M059J (cell line): ENCODE measurements around the gene POU3F1. TPM values are rescaled to one million over a fixed set of nuclear protein-coding genes. Genes with fewer than 3 reads are reported as not detected.

Experiments
- DNase-seq: peaks from one replicate; pipeline ENCODE4 v3.0.0-alpha.2; 2012; ENCODE audit warnings: low read depth
- total RNA-seq: library from RNA; depleted of rRNA; stranded (reverse); fragments of >200 nt; shearing (Covaris generic); gene quantifications from 2 replicates; pipeline ENCODE4 v1.2.3, GENCODE V29; 2014

The POU3F1 gene
- total RNA-seq, 1 experiment from 2014 or later: not detected

DNA sequence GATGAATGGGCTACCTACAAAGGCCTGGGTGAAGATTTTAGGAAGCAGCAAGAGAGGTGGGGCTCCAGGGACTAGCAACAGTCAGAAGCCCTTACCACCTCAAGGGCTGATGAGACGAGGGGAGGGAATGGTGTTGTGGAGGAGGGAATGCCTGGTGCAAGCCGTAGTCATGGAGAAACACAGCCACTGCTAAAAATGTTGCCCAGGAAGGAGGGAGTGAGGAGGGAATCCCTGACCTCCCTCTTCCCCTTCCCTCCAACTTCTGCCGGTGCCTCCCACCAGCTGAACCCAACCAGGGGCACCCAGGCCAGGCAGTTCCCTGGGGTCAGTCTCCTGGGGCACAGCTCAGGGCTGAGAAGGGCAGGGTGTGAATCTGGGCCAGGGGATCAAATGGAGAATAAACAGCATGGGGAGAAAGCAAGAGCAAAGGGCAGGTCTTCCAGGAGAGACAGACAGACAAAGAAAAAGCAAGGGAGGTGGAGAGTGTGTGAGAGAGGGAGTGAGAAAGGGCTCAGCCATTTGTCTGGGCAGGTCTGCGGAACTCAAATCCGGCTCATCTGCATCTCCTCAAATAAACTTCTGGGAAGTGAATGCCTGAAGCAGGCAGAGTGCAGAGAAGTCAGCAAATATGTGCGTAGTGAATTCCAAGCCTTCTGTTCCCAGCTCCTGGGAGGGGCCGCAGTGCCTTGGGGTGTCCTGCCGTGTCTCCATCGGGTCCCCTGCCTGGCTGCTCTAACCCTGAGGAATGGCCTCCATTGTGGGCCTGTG, 27.1 kb upstream of the POU3F1 start:
- no peak for DNase-seq

DNA sequence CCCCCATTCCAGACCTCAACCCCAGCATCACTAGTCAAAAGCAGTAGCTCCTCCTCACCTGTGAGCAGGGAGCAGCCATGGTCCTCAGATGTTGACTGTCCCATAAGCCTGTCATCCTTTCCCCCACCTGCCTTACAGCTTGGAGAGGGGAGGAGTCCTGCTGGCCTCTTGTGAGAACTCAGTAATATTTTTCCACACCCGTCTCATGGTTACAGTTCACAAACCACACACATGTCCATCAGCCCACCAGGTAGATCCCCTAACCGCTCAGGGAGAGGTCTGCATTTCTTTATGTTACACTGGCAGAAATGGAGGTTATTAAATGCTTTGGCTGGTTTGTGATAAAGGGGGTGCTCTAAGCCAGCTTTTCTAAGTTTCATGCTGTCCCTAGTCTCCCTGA, 26.3 kb upstream of the POU3F1 start:
- no peak for DNase-seq

DNA sequence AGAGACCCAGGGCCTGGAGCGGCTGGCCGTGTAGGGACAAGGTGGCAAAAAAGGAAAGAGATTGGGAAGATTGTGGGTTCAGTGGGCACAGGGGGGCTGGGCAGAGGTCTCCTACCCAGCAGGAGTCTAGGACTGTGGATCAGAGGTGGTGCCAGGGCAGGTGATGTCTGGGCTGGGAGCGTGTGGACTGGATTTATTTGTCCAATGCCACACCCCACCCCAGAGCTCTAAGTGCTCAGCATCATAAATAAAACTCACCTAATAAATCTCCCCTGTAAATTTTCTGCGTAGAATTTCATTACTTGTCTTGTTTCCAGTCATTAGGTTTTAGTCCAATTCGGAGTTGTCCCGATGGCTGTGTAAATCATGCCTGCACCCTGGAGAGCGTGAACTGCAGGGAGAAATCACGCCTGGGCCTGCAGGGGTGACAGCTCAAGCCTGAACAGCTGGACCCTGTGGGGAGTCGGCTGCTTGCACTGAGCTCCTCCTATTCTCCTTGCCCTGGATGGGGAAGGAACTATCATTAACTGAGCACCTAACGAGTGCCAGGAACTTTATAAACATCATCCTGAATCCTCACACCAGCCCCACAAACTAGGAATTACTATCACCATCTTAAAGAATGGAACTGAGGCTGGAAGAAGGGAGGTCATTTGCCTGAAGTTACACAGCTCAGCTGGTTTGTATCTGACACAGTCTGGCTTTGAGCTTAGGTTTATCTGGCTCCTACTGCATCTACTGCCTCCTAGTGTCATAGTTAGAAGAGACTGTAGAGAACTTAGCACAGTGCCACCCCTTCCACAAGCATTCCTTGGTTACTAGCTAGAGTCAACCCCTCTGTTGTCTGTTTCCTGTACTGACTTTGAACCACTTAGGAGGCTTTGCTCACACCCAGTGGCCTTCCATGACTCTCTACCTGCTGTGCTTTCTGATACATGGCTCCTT, 25.0 kb upstream of the POU3F1 start:
- DNase-seq: peak; percentile 25

GRCh38 chr1:38068980-38069340, 22.4 kb upstream of the POU3F1 start:
- no peak for DNase-seq

- no peak for DNase-seq
Measured at GRCh38 chr1:38068220-38068979, 21.8 kb upstream of the POU3F1 start.

DNA sequence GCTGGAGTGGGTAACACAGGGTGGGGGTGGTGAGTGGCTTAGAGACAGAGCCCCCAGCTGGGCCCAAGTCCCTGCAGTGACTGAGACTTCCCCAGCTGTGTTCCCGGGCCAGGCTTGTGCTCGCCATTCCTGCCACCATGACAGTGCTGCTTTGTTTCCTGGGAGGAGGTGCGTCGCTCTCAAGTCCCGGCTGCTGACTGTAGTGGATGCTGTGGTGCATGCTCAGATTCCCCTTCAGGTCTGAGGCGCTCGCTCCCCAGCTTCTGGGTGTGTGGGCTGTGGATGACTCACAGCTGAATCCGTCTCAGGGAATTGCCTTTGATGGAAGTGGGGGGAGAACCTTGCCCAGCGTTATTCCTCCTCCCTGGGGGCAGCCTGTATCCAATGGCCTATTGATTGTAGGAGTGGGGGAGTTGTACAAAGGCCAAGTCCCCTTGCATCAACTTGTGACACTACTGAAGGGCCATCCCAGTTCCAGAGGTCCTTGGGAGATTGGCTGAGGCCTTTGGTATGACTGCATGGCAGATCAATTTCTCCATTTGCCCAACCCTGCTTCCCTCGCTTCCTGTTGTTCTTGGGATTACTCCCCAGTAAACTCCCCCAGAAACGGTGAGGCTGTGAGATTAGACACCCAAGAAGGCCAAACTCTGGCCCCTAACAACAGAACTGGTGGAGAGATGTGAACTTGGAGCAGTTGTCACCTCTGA, 17.8 kb upstream of the POU3F1 start:
- DNase-seq: peak; percentile 84

DNA sequence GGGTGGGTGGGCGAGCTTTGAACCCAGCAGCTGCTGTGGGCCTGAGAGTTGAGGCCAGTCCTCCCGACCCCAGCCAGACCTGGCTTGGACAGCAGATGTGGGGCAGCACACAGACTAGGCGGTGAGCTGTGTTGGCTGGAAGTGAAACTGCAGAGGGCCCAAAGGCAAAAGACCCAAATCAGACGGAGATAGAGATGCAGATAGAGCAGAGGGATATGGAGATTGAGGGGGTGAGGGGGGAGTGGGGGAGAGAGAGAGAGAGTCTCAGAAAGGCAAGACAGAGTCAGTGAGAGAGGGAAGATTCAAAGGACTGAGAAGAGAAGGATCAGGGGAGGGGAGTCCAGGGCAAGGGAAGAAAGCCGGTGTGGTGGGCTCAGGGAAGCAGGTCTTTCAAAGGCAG, 17.0 kb upstream of the POU3F1 start:
- no peak for DNase-seq

GRCh38 chr1:38062361-38063288, 16.0 kb upstream of the POU3F1 start:
- DNase-seq: no peak

GRCh38 chr1:38061883-38062328, 15.3 kb upstream of the POU3F1 start:
- DNase-seq: peak; percentile 18

- no peak for DNase-seq
Measured at GRCh38 chr1:38061290-38061689, 14.7 kb upstream of the POU3F1 start.

GRCh38 chr1:38060498-38060897, 13.9 kb upstream of the POU3F1 start:
- DNase-seq: no peak

GRCh38 chr1:38059635-38060250, 13.2 kb upstream of the POU3F1 start:
- DNase-seq: no peak

- no peak for DNase-seq
Measured at GRCh38 chr1:38055965-38056364, 9.4 kb upstream of the POU3F1 start.

DNA sequence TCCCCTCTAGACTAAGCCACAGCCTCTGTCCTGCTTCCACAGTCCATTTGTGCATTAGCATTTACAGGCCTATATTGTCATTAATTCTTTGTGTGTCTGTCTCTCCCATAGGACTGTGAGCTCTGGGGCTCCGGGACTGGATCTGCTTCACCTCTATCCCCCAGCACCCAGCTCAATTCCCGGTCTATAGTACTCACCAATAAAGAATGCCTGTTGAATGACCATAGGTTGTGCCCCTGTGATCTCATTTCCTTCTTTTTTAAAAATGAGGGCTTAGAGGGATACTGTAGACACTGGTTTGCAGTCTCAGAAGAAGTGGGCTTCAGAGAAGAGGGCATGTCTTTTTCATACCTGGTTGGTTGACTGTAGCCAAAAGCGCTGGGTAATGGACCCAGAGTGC, 8.8 kb upstream of the POU3F1 start:
- DNase-seq: peak; percentile 33

DNA sequence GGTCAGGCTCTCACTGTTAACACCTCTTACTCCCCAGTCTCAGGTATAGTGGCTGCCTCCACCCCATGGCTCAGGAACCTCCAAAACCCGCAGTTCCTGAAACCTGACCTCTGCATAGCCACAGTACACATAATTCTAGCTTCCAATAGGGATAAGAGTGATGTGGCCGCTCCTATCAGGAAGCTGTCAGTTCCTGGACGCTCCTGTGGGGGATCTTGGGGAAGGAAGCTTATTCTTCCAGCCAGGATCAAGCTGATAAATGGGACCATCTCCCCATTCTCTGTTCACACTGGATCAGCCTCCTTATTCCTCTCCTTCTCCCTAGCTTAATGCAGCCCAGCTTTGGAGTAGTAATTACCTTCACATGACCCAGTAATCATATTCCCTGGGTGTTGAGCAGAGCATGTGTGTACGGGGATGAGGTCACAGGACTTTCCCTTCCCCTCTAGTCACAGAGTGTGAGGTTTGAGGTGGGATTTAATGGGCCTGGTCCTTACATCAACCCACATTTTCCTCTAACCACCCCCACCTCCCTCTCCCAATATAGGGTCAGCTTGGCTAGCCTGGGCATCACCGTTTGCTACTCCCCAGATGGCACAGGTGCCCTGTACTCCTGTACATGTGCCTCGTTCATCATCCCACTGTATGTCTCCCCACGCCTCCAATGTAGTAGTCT, 7.0 kb upstream of the POU3F1 start:
- DNase-seq: no peak

DNA sequence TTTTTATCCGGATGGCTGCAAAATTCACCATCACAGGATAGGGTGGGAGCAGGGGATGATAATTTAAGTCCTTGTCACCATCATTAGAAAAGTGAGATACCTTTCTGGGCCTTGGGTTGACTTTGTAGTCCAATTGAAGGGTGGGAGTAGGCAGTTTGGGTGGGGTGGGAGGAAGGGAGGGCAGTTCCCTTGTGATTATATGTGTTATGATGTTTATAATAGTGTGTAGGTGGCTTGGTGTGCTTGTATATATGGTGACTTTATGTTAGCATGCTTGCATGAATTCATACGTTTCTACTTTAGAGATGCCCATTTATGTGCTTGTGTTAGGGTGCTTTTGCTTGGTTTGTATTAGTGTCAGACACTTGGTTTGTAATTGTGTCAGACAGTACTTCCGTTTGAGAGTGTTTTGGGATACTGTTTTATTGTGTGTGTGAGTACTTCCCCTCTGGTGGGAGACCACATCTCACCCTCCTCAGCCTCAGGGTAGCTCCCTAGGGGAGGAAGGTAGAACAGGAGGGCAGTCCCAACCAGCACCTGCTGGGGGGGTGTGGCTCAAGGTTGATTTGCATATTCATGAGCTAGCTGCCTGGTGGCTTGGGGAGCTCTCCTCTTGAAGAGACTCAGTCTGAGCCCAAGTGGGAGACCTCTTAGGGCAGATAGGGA, 6.3 kb upstream of the POU3F1 start:
- DNase-seq: no peak

GRCh38 chr1:38051079-38051543, 4.5 kb upstream of the POU3F1 start:
- no peak for DNase-seq

GRCh38 chr1:38050397-38051078, 3.9 kb upstream of the POU3F1 start:
- no peak for DNase-seq
